NCI-H2029 treated with DMSO at 0.1 percent for 48 hours (cell line): ENCODE data around the gene ATXN1.
"Not testable (repeated sequence)": the region's sequence is repeated elsewhere in the genome, so short reads cannot be mapped to it uniquely, and the experiment has no call there.

ENCODE experiments used
- DNase-seq: peaks from one replicate; lab custom pipeline; 2025; lab: John Stamatoyannopoulos, UW

Gene ATXN1

GRCh38 chr6:16570946-16571345, 190.3 kb downstream of the ATXN1 start:
- DNase-seq = no peak

- DNase-seq = no peak
Observed at GRCh38 chr6:16570221-16570553, 191.1 kb downstream of the ATXN1 start.

- DNase-seq = no peak
Observed at GRCh38 chr6:16568128-16568527, 193.1 kb downstream of the ATXN1 start.

GRCh38 chr6:16567071-16567470, 194.2 kb downstream of the ATXN1 start:
- DNase-seq = no peak

GRCh38 chr6:16564436-16564835, 196.8 kb downstream of the ATXN1 start:
- no peak for DNase-seq

GRCh38 chr6:16563628-16564240, 197.5 kb downstream of the ATXN1 start:
- no peak for DNase-seq

GRCh38 chr6:16562498-16562897, 198.8 kb downstream of the ATXN1 start:
- DNase-seq = no peak

- no peak for DNase-seq
Observed at GRCh38 chr6:16559071-16559470, 202.2 kb downstream of the ATXN1 start.

- DNase-seq = no peak
Observed at GRCh38 chr6:16555550-16555949, 205.7 kb downstream of the ATXN1 start.

GRCh38 chr6:16553531-16553930, 207.7 kb downstream of the ATXN1 start:
- no peak for DNase-seq

GRCh38 chr6:16551466-16551865, 209.8 kb downstream of the ATXN1 start:
- DNase-seq = no peak

- no peak for DNase-seq
Observed at GRCh38 chr6:16548121-16548520, 213.1 kb downstream of the ATXN1 start.

GRCh38 chr6:16547587-16547986, 213.7 kb downstream of the ATXN1 start:
- DNase-seq = no peak

- DNase-seq = no peak
Observed at GRCh38 chr6:16546861-16547260, 214.4 kb downstream of the ATXN1 start.

GRCh38 chr6:16545382-16545781, 215.9 kb downstream of the ATXN1 start:
- no peak for DNase-seq

GRCh38 chr6:16544521-16544920, 216.7 kb downstream of the ATXN1 start:
- DNase-seq = no peak

- DNase-seq = no peak
Observed at GRCh38 chr6:16544006-16544405, 217.3 kb downstream of the ATXN1 start.

GRCh38 chr6:16543521-16543920, 217.7 kb downstream of the ATXN1 start:
- no peak for DNase-seq

- no peak for DNase-seq
Observed at GRCh38 chr6:16542070-16542469, 219.2 kb downstream of the ATXN1 start.

GRCh38 chr6:16540804-16541752, 220.2 kb downstream of the ATXN1 start:
- no peak for DNase-seq

GRCh38 chr6:16540383-16540782, 220.9 kb downstream of the ATXN1 start:
- not testable (repeated sequence) for DNase-seq

- DNase-seq = no peak
Observed at GRCh38 chr6:16539086-16539931, 222.0 kb downstream of the ATXN1 start.

- no peak for DNase-seq
Observed at GRCh38 chr6:16535564-16535963, 225.7 kb downstream of the ATXN1 start.
